Activated CD4-positive, alpha-beta T cell treated with anti-CD3 and anti-CD28 coated beads, Interleukin-2, Interleukin-4, amounts not matched to agents 100 ng/mL and 50 ng/mL, durations not matched to agents 16 hours and 8 hours (primary cell): ENCODE results near the gene TRIM46.
"Not testable (repeated sequence)": the region's sequence is repeated elsewhere in the genome, so short reads cannot be mapped to it uniquely, and the experiment has no call there.

Experiments used
- DNase-seq: peaks from one replicate; pipeline ENCODE4 v3.0.0-alpha.2; 2020; ENCODE audit warnings: low spot score

The TRIM46 gene

DNA sequence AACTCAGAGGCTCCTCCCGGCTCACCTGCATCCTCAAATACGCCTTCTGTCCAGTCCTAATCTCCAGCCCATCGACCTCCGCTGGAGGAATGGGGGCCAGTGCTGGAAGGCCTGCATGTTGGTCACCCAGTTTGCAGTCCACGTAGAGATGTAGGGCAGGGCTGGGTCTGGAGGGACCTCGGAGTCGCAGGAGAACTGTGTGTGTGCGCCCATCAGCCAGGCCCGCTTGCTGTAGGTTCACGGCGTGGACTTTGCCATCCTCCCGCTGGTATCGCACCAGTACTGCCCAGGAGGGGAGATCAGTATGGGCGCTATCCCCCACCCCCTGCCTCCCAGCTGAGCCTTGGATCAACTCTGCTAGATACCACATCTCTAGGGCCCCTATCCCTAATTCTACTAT lies 31.4 kb downstream of the TRIM46 start:
- no peak for DNase-seq

- DNase-seq, result no peak
Observed at GRCh38 chr1:155205969-155206593, 32.4 kb downstream of the TRIM46 start.

DNA sequence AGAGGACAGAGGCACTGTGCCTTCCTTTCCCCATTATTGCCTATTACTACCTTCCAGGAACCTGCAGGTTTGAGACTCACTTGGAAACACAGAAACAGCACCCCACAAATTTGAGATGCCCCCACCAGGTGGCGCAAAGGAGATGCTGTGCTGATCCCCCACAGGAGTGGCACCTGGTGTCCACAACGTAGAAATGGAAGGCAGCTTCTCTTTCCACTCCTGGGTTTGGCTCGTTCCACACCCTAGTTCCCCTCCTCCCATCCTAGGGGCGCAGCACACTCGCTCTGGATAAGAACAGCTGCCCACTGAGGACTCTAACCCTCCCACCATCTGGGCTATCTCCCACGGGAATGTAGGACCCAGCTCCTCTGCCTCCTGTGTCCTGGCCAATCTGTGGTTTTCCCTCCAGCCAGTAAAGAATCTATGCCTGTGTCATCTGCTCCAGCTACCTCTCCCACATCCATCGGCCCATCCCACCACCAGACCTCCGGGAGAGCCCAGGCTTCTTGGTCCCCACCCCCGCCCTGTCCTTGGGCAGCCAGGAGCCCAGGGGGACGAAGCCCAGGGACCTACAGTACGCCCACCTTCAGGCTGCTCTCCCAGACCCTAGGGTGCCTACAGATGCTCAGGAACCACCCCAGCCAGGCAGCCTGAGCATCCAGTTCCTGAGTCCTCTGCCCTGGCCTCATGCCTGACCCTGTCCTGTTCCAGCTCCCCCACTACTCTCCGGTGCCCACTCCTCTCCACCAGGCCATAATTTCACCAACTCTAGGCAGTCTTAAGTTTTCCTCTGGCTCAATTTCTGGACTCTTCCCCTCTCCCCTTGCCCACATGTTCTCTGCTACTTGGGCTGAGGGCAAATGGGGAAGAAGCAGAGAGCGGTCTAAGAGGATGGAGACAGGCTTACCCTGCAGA lies 33.5 kb downstream of the TRIM46 start:
- peak; percentile 91 for DNase-seq

DNA sequence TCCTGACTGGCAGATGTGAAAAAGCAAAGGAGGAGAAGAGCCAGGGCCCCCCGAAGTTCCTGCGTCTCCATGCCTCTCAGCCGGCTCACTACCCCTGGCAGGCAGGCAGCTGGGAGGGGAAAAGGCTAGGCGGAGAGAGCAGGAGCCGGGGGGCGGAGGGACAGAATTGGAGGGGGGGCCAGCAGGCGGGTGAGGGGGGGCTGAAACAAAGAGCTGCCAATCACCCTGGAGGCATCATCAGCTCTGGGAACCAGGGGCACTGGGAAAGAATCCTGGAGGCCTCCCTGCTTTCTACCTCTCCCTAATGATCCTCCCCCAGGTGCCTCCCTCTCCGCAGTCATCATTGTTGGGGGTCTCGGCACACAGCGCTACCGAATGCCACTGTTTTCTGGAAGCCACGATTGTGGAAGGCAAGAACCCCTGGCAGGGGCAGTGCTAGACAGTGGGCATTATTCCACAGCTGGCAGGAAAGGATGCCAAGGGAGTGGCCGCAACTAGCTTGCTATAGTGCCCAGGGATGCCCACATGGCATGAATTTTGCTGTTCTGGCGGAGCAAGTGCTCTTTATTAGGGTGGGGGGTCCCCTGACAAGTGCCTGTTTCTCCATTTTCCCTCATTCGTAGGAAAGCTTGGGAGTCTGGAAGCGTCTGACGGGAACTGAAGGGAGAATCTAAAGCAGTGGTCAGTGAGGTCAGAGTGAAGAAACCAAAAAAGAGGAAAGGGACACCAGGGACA lies 34.3 kb downstream of the TRIM46 start, which contains the start of gene THBS3:
Gene THBS3 (minus strand): TSS at position 92 of the 735 bp plus-strand sequence. CDS start 21 bp downstream, at position 71.
- DNase-seq, result no peak

DNA sequence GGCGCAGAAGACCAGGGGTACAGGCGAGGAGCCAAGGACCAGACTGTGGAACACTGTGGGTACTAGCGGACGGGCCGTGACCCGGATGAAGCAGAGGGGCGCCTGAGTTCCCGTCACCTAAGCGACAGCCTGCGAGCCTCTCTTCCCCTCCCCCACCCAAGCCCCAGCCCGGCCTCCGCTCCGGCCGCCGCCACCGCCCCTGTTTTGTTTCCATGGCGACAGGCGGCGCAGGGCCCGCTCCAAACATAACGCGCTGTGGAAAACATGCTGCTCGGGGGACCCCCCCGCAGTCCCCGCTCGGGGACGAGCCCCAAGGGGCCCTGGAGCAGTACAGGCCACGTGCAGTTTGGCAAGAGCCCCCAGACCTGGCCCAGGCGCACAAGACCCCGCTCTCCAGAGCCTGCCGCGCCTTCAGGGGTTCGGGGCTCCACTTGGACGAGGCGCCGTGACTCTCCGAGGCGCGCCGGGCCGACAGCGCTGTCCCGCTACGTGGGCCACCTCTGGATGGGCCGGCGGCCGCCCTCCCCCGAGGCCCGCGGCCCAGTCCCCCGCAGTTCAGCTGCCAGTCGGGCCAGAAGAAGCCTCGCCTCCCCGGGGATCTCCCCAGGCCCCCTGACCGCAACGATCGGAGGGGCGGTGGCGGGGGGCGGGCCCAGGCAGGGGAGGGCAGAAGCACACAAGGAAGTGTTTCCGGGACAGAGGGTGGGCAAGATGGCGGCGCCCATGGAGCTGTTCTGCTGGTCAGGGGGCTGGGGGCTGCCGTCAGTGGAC lies 35.1 kb downstream of the TRIM46 start, which contains the start of gene MTX1:
Gene MTX1 (plus strand): TSS at position 155 of the 771 bp plus-strand sequence. CDS start 110 bp downstream, at position 265.
- peak; percentile 85 for DNase-seq

DNA sequence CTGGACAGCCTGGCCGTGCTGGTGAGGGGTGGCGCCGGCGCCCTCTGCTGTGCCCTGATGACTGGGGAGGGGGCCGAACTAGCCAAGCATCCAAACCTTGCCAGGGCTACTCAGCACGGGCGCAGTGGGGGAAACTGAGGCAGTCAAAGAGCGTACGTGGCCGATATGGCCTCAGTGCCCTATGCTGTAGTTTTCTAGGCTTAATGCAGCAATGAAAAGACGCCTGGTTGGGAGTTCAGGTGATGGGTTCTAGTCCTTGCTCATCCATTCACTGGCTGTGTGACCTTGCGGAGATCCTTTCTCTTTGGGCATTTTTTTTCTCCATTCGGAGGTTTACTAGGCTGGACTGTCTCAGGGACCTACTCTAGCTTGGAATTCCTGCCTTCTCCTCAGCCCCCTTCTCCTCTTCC lies 35.7 kb downstream of the TRIM46 start:
- DNase-seq, result no peak

DNA sequence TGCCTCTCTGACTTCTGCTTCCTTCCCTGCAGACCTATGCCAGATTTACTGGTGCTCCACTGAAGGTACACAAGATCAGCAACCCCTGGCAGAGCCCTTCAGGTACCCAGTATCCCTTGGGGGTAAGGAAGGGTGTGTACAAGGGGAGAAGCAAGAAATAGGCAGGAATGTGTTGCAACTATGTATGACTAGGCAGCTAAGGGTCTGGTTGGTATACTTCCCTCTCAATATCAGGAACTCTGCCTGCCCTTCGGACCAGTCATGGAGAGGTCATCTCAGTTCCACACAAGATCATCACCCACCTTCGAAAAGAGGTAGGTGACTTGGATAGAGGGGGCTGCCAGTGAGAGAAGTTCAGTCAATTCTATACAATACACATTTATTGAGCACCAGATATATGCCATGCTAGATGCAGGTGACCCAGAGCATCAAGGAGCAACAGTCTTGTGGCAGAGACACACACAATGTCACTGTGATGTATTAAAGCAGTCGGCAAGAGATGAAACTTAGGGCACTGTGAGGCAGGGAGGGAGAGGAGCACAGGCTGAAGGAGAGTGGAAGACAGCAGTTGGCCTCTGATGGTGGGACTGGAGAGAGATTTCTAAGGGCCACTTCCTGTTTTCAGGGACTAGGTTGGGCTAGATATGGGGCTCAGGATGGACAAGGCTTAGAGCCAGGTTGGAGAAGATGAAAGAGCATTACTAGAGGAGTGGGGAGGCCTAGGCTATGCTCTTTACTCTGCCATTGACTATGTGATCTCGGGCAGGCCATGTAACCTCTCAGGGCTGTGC lies 36.9 kb downstream of the TRIM46 start:
- DNase-seq, result no peak

DNA sequence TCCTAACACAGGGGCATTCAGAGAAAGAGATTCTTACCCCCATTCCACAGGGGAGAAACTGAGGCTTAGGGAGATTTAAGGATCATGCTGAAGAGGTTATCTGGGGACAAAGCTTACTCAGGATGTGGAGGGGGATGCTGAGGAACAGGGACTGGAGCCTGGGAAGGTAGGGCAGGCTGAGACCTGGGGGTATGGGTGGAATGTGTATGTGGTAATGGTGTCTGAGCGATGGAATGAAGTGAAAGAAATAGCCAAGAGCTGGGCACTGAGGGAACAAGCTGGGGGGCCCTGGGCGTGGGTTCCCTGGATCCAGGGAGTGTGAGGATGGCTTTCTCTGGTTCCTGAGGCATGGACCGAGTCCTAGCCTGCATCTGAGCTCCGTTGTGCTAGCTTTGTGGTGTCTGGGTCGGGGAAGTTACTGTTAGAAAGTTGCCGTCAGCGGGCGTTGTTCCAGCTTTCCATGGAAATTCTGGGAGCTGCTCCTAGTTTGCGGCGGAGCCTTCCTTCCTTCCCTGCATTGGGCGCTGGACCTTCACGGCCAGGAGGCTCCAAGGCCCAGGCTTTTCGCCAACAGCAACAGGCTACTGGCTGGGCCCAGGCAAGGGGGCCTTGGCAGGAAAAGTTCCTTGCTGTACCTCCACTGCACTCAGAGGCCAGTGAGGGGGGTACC lies 37.9 kb downstream of the TRIM46 start:
- DNase-seq, result not testable (repeated sequence)

DNA sequence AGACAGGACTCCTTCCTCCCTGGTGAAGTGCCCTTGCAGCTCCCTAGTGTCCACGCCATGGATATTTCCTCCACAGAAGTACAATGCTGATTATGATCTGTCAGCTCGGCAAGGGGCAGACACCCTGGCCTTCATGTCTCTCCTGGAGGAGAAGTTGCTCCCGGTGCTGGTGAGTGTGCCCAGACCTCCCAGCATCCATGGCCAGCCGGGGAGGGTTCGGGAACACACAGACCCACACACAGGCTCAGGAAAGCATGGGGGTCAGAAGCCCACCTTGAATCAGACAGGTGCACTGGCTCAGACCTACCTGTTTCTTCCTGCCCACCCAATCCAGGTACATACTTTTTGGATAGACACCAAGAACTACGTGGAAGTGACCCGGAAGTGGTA lies 38.4 kb downstream of the TRIM46 start:
- DNase-seq, result not testable (repeated sequence)

- not testable (repeated sequence) for DNase-seq
Observed at GRCh38 chr1:155214702-155215101, 41.1 kb downstream of the TRIM46 start.

GRCh38 chr1:155218854-155219591 lies 45.4 kb downstream of the TRIM46 start:
- DNase-seq, result peak; percentile 36

DNA sequence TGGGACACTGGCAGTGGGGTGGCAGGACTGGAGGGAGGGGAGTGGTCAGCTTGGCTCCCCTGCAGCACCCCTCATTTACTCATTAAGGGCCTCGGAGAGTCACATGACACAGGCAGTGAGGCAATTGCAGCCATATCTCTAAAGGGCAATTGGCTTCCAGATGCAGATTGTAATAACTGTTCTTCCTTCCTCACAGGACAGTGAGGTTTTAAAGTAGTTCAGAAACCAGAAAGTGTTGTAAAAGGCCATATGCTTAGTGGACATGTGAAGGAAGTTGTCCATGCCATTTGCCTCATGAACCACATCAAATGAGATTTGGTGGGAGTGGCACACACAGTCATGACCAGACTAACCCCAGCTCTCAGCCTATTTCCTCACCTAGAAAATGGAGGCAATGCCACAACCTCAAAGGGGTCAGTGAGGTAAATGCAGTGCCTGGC lies 46.0 kb downstream of the TRIM46 start:
- DNase-seq, result peak; percentile 13

- not testable (repeated sequence) for DNase-seq
Observed at GRCh38 chr1:155220211-155220965, 46.7 kb downstream of the TRIM46 start.

GRCh38 chr1:155223047-155223446 lies 49.4 kb downstream of the TRIM46 start:
- no peak for DNase-seq

- DNase-seq, result not testable (repeated sequence)
Observed at GRCh38 chr1:155225404-155225759, 51.7 kb downstream of the TRIM46 start.

DNA sequence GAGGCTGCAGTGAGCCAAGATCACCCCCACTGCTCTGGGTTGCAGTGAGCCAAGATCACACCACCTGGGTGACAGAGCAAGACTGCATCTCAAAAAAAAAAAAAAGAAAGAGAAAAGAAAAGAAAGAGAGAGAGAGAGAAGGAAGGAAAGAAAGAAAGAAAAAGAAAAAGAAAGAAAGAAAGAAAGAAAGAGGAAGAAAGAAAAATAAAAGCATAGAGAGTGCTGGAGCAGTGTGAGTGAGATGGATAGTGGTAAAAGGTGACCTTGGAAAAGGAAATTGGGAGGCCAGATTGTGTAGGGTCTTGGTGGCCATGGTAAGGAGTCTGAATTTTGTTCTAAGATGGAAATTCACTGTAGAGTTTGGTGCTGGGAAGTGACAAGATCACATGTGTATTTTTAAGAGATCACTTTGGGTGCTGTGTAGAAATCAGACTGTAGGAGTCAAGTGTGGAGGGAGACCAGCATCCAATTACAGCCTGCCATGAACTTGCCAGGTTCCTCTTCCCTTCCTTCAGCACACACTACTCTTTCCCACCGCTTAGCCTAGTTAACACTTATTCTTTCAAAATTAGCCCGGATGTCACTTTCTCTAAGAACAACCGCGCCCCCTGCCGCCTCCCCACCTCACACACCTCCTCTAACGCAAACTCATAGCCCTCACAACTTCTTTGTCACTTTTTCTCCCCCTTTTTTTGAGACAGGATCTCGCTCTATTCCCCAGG lies 52.7 kb downstream of the TRIM46 start:
- peak; percentile 78 for DNase-seq

GRCh38 chr1:155226910-155227260 lies 53.2 kb downstream of the TRIM46 start:
- DNase-seq, result peak; percentile 41
